H1 (cell line): ENCODE data around the gene ZDHHC16. TPM values are rescaled to one million over a fixed set of nuclear protein-coding genes. Genes with fewer than 3 reads are reported as not detected.

Experiments
- ASH2L ChIP-seq: fragments of 200-600, 300-600 bp; sonication (generic); IDR thresholded peaks from one replicate; pipeline ENCODE4 v1.7.1; 2017; ENCODE audit warnings: low read length
- GABPA ChIP-seq: IDR thresholded peaks from 2 replicates; pipeline ENCODE4 v1.6.1; 2011; ENCODE audit warnings: mild to moderate bottlenecking, low read length, moderate library complexity, borderline replicate concordance; ENCODE audit not compliant: insufficient read depth
- YY1 ChIP-seq: IDR thresholded peaks from 2 replicates; pipeline ENCODE4 v1.6.1; 2011; ENCODE audit warnings: low read depth, mild to moderate bottlenecking, low read length
- polyA plus RNA-seq, 7 experiments: library from polyadenylated mRNA; depleted of rRNA in 3 of 7; stranded (reverse) in 5 of 7; unstranded in 2 of 7; fragments of >200 nt in 5 of 7; fragments of 200-250 nt in 2 of 7; gene quantifications; 1 replicate in 5 of 7; 2 replicates in 1 of 7; 4 replicates in 1 of 7; pipeline versions ENCODE4 v1.2.1 to v1.2.3, GENCODE V29; 2011 to 2013; ENCODE audit warnings: missing spikeins in 2 of 7, mixed read lengths in 2 of 7
- total RNA-seq: library from RNA; stranded (reverse); fragmentation: NEBNext Ultra II Directional; extraction: Animal tissue kit (Norgen Biotek cat#: 25700); gene quantifications from 2 replicates; pipeline ENCODE4 v1.2.1, GENCODE V29; 2021

The ZDHHC16 gene
- total and polyA plus RNA-seq, 2 of the 8 experiments (the other 6 are each of a cell fraction or from before 2014, with no cell fraction given): 45.9 to 108 TPM

DNA sequence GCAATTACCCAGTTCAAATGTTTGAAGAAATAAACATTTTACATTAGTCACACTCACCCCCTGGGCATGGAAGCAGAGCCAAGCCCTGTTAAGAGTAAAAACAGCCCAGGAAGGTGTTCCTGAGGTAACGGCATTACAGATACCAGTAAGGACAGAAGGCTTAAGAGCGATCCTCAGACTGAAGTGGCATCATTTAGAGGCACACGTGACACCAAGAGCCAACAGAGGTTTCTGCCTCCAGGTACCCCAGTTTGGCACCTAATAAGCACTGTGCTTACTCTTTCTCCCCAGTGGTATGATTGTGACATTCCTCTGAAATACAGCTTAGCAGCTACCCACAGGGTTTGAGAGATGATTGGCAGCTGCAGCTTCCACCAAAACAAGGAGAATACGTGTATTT is 35.1 kb downstream of the ZDHHC16 start (continued):
- no peak for TF ChIP-seq YY1
- no peak for TF ChIP-seq GABPA
- TF ChIP-seq ASH2L: no peak
